Gastrocnemius medialis (tissue), 4 donors: ENCODE data around the gene CALU. TPM values are rescaled to one million over a fixed set of nuclear protein-coding genes. Genes with fewer than 3 reads are reported as not detected.

Source experiments
- ATAC-seq, 2 donors: fragments of 150-250 bp; one replicate each; pipeline ENCODE4 v1.9.1; 2016
- DNase-seq, 2 donors: peaks; one replicate each; pipeline ENCODE4 v3.0.0-alpha.2; 2019
- H3K27ac ChIP-seq, 4 donors: fragments of 200-600 bp; sonication (generic); 1 replicate in 1 of 4; 2 replicates in 3 of 4; pipeline ENCODE4 v1.5.1; 2016 to 2018; ENCODE audit warnings: mild to moderate bottlenecking in 2 of 4, moderate library complexity in 1 of 4
- H3K27me3 ChIP-seq, 3 donors: fragments of 200-600 bp; sonication (generic) in 2 of 3; 1 replicate in 1 of 3; 2 replicates in 2 of 3; pipeline versions ENCODE4 v1.5.1 to v1.6.0; 2016 to 2019; ENCODE audit warnings: mild to moderate bottlenecking in 1 of 3, moderate library complexity in 1 of 3
- H3K36me3 ChIP-seq, 2 donors: fragments of 200-600 bp; sonication (generic) in 1 of 2; one replicate each; pipeline ENCODE4 v1.5.1; 2017 to 2018
- H3K4me1 ChIP-seq, 2 donors: fragments of 200-600 bp; sonication (generic) in 1 of 2; one replicate each; pipeline ENCODE4 v1.5.1; 2016 to 2017; ENCODE audit warnings: mild to moderate bottlenecking in 2 of 2
- H3K4me3 ChIP-seq, 4 donors: fragments of 200-600 bp; sonication (generic) in 3 of 4; 1 replicate in 1 of 4; 2 replicates in 3 of 4; pipeline ENCODE4 v1.5.1; 2016 to 2019; ENCODE audit warnings: mild to moderate bottlenecking in 2 of 4
- H3K9me3 ChIP-seq, 3 donors: fragments of 200-600 bp; sonication (generic) in 2 of 3; 1 replicate in 1 of 3; 2 replicates in 2 of 3; pipeline ENCODE4 v1.5.1; 2016 to 2019
- CTCF ChIP-seq, 5 experiments: fragments of 450-650 bp in 3 of 5; fragments of 200-600 bp in 2 of 5; sonication (generic) in 2 of 5; IDR thresholded peaks in 4 of 5; conservative IDR thresholded peaks in 1 of 5; 1 replicate in 4 of 5; 2 replicates in 1 of 5; pipeline ENCODE4 v1.5.1; 2016 to 2019; ENCODE audit warnings: antibody characterized with exemption in 5 of 5, mild to moderate bottlenecking in 3 of 5, moderate library complexity in 3 of 5
- POLR2A ChIP-seq, 2 donors: fragments of 450-650 bp; IDR thresholded peaks; one replicate each; pipeline ENCODE4 v1.6.1; 2017; ENCODE audit warnings: antibody characterized with exemption in 2 of 2, mild to moderate bottlenecking in 2 of 2, moderate library complexity in 2 of 2
- in situ Hi-C, 4 donors: fragments of 200-750 bp; cut with MboI; loops; one replicate each; pipeline versions ENCODE4 v1.15.0 to v1.8.0; 2017; ENCODE audit warnings: low sequenced_read_pairs in 4 of 4
- intact Hi-C: fragments of 100-400 bp; cut with DNase I; formaldehyde crosslinking; loops from one replicate; pipeline ENCODE4 v1.15.1; 2023; ENCODE audit warnings: low total_unique reads
- total RNA-seq, 4 donors: library from RNA; depleted of rRNA; stranded (reverse); fragments of >200 nt; gene quantifications; one replicate each; pipeline versions ENCODE4 v1.1.0 to v1.2.3, GENCODE V29; 2016

Gene CALU
- total RNA-seq, 4 donors from 2014 or later: 40.1 to 115 (median 90.6) TPM

GRCh38 chr7:128794020-128794419 is 54.9 kb downstream of the CALU start:
- intact Hi-C loops (loop anchor here (1.0 kb wide), 1 partner anchor 86 kb away; no protein-coding TSS in a partner anchor), in situ Hi-C loops (loop anchor here in 3 of 4 donors (10.0 to 25.0 kb wide), 3 partner anchors 81 to 93 kb away; no protein-coding TSS in a partner anchor)
- H3K4me3 ChIP-seq: no peak overlapping the region

GRCh38 chr7:128794436-128794835 is 55.3 kb downstream of the CALU start:
- no peaks in the 10 kb centered on the region for H3K36me3 ChIP-seq
- intact Hi-C loops (loop anchor here (1.0 kb wide), 1 partner anchor 86 kb away; no protein-coding TSS in a partner anchor), in situ Hi-C loops (loop anchor here in 3 of 4 donors (10.0 to 25.0 kb wide), 3 partner anchors 80 to 93 kb away; no protein-coding TSS in a partner anchor)

More at GRCh38 chr7:128794020-128794419, 54.9 kb downstream of the CALU start:
- H3K9me3 ChIP-seq: no peaks in the 10 kb centered on the region
- no peak for TF ChIP-seq POLR2A (IDR thresholded peaks at IDR 0.05)
- TF ChIP-seq CTCF (IDR thresholded peaks at IDR 0.05 in 4 of 5, conservative IDR thresholded peaks at IDR 0.05 in 1 of 5): peak in 4 of 5 experiments; percentile 26 to 54 (median 50)
- peak in 1 of 2 donors; percentile 63 for DNase-seq
- H3K27me3 ChIP-seq: no peaks in the 10 kb centered on the region
- H3K4me1 ChIP-seq: peaks cover 22 to 30% of the 10 kb centered on the region in 2 donors
- H3K36me3 ChIP-seq: no peaks in the 10 kb centered on the region
- peak in 1 of 2 donors; percentile 54 for ATAC-seq
- no peak overlapping the region for H3K27ac ChIP-seq

GRCh38 chr7:128795129-128795528 is 56.0 kb downstream of the CALU start:
- H3K36me3 ChIP-seq: no peaks in the 10 kb centered on the region
- no peak overlapping the region for H3K27ac ChIP-seq
- H3K4me3 ChIP-seq: no peak overlapping the region
- DNase-seq: no peak
- H3K9me3 ChIP-seq: no peaks in the 10 kb centered on the region
- H3K27me3 ChIP-seq: no peaks in the 10 kb centered on the region
- H3K4me1 ChIP-seq: peaks cover 22 to 30% of the 10 kb centered on the region in 2 donors
- ATAC-seq: no peak
- intact Hi-C loops: no loop called here
- TF ChIP-seq POLR2A (IDR thresholded peaks at IDR 0.05) (no peak), CTCF (IDR thresholded peaks at IDR 0.05 in 4 of 5, conservative IDR thresholded peaks at IDR 0.05 in 1 of 5) (no peak)
- in situ Hi-C loops: loop anchor here in 3 of 4 donors (10.0 to 25.0 kb wide), 3 partner anchors 80 to 92 kb away; no protein-coding TSS in a partner anchor

More at GRCh38 chr7:128794436-128794835, 55.3 kb downstream of the CALU start:
- no peaks in the 10 kb centered on the region for H3K9me3 ChIP-seq
- DNase-seq: no peak
- TF ChIP-seq POLR2A (IDR thresholded peaks at IDR 0.05): no peak
- no peak for TF ChIP-seq CTCF (IDR thresholded peaks at IDR 0.05 in 4 of 5, conservative IDR thresholded peaks at IDR 0.05 in 1 of 5)
- no peak overlapping the region for H3K27ac ChIP-seq
- H3K4me1 ChIP-seq: peaks cover 22 to 30% of the 10 kb centered on the region in 2 donors
- no peak overlapping the region for H3K4me3 ChIP-seq
- no peaks in the 10 kb centered on the region for H3K27me3 ChIP-seq
- no peak for ATAC-seq

- no peaks in the 10 kb centered on the region for H3K36me3 ChIP-seq
- DNase-seq: no peak
- no peaks in the 10 kb centered on the region for H3K9me3 ChIP-seq
- intact Hi-C loops: no loop called here
- H3K4me1 ChIP-seq: peaks cover 22 to 25% of the 10 kb centered on the region in 2 donors
- H3K27ac ChIP-seq: peak overlapping the region; percentile 55 to 76 (median 66)
- in situ Hi-C loops: loop anchor here in 3 of 4 donors (10.0 to 25.0 kb wide), 3 partner anchors 78 to 91 kb away; no protein-coding TSS in a partner anchor
- ATAC-seq: peak; percentile 56 to 79
- no peaks in the 10 kb centered on the region for H3K27me3 ChIP-seq
- H3K4me3 ChIP-seq: no peak overlapping the region
- TF ChIP-seq CTCF (IDR thresholded peaks at IDR 0.05 in 4 of 5, conservative IDR thresholded peaks at IDR 0.05 in 1 of 5): no peak
- no peak for TF ChIP-seq POLR2A (IDR thresholded peaks at IDR 0.05)
Measured at GRCh38 chr7:128796327-128796726, 57.2 kb downstream of the CALU start.
